HepG2 (cell line): ENCODE results near the gene ABCF1. TPM values are rescaled to one million over a fixed set of nuclear protein-coding genes. Genes with fewer than 3 reads are reported as not detected.

Source experiments
- CHD2 ChIP-seq: IDR thresholded peaks from 2 replicates; pipeline ENCODE4 v1.6.1; 2011; ENCODE audit warnings: low read depth, low read length, improper control_type of control experiment
- IKZF1 ChIP-seq: fragments of 450-650 bp; IDR thresholded peaks from 2 replicates; pipeline ENCODE4 v1.7.1; 2016
- JUN ChIP-seq: sonication (generic); formaldehyde crosslinking; IDR thresholded peaks from 2 replicates; pipeline ENCODE4 v1.4.0; 2020; ENCODE audit warnings: mild to moderate bottlenecking, missing genetic modification reagents
- KDM2A ChIP-seq: sonication (generic); formaldehyde crosslinking; IDR thresholded peaks from 2 replicates; pipeline ENCODE4 v1.4.0; 2020; ENCODE audit warnings: low read depth, missing genetic modification reagents, borderline replicate concordance
- KDM5A ChIP-seq: fragments of 200-600 bp; sonication (generic); IDR thresholded peaks from 2 replicates; pipeline ENCODE4 v1.7.0; 2018; ENCODE audit warnings: antibody characterized with exemption, mild to moderate bottlenecking, low read length, borderline replicate concordance
- KLF12 ChIP-seq: sonication (generic); formaldehyde crosslinking; IDR thresholded peaks from 2 replicates; pipeline ENCODE4 v1.4.0; 2020; ENCODE audit warnings: missing genetic modification reagents, borderline replicate concordance
- POLR2AphosphoS5 ChIP-seq: IDR thresholded peaks from 2 replicates; pipeline ENCODE4 v1.6.1; 2012; ENCODE audit warnings: low read depth, low read length
- SMARCC2 ChIP-seq: fragments of 450-650 bp; IDR thresholded peaks from 2 replicates; pipeline ENCODE4 v1.6.1; 2017; ENCODE audit warnings: antibody characterized with exemption, mild to moderate bottlenecking
- SNAI1 ChIP-seq: sonication (generic); formaldehyde crosslinking; IDR thresholded peaks from 2 replicates; pipeline ENCODE4 v1.5.0; 2020; ENCODE audit warnings: mild to moderate bottlenecking, missing genetic modification reagents, borderline replicate concordance
- TCF7 ChIP-seq: sonication (generic); IDR thresholded peaks from 2 replicates; pipeline ENCODE4 v1.6.1; 2016; ENCODE audit warnings: antibody characterized with exemption, low read depth
- TOPORS ChIP-seq: sonication (generic); formaldehyde crosslinking; IDR thresholded peaks from 2 replicates; pipeline ENCODE4 v1.8.0; 2023; ENCODE audit warnings: mild to moderate bottlenecking, missing genetic modification reagents
- YY1 ChIP-seq: IDR thresholded peaks from 2 replicates; pipeline ENCODE4 v1.6.1; 2011; ENCODE audit warnings: low read length, low read depth, moderate library complexity, mild to moderate bottlenecking; ENCODE audit not compliant: insufficient read depth, insufficient replicate concordance
- ZC3H13 ChIP-seq: sonication (generic); formaldehyde crosslinking; IDR thresholded peaks from 2 replicates; pipeline ENCODE4 v1.8.1; 2023; ENCODE audit warnings: mild to moderate bottlenecking, missing genetic modification reagents, moderate library complexity
- ZNF234 ChIP-seq: sonication (generic); formaldehyde crosslinking; conservative IDR thresholded peaks from 2 replicates; pipeline ENCODE4 v1.5.1; 2020; ENCODE audit warnings: mild to moderate bottlenecking, missing genetic modification reagents
- ZNF274 ChIP-seq: sonication (generic); formaldehyde crosslinking; IDR thresholded peaks from 2 replicates; pipeline ENCODE4 v1.5.1; 2020; ENCODE audit warnings: mild to moderate bottlenecking, missing genetic modification reagents
- ZNF672 ChIP-seq: sonication (generic); formaldehyde crosslinking; IDR thresholded peaks from 2 replicates; pipeline ENCODE4 v1.8.1; 2022; ENCODE audit warnings: missing genetic modification reagents
- ZNF768 ChIP-seq: sonication (generic); formaldehyde crosslinking; IDR thresholded peaks from 2 replicates; pipeline ENCODE4 v1.4.0; 2020; ENCODE audit warnings: missing genetic modification reagents
- polyA plus RNA-seq, 8 experiments: library from polyadenylated mRNA; depleted of rRNA in 3 of 8; stranded (reverse) in 7 of 8; unstranded in 1 of 8; fragments of >200 nt; fragmentation: Illumina TruSeq in 4 of 8; extraction: Trizol in 4 of 8; gene quantifications; 2 replicates each; pipeline versions ENCODE4 v1.2.1 to v1.2.3, GENCODE V29; 2011 to 2016; ENCODE audit warnings: low read depth in 4 of 8, missing spikeins in 1 of 8, mixed read lengths in 1 of 8; ENCODE audit not compliant: insufficient read depth in 1 of 8
- total RNA-seq, 5 experiments: library from RNA; depleted of rRNA; stranded (reverse); fragments of >200 nt; fragmentation: Illumina TruSeq; extraction: Trizol; gene quantifications; 2 replicates each; pipeline ENCODE4 v1.2.3, GENCODE V29; 2016; ENCODE audit warnings: low read depth in 1 of 5
- TF ChIP-seq, protein P1 (sequence below): sonication (generic); formaldehyde crosslinking; IDR thresholded peaks from 2 replicates; pipeline ENCODE4 v1.8.0; 2022; ENCODE audit warnings: mild to moderate bottlenecking, missing genetic modification reagents, moderate library complexity
- TF ChIP-seq, protein P2 (sequence below): sonication (generic); formaldehyde crosslinking; IDR thresholded peaks from 2 replicates; pipeline ENCODE4 v1.4.0; 2020; ENCODE audit warnings: missing genetic modification reagents, mild to moderate bottlenecking, borderline replicate concordance
- TF ChIP-seq, protein P3 (sequence below): sonication (generic); formaldehyde crosslinking; IDR thresholded peaks from 2 replicates; pipeline ENCODE4 v1.5.1; 2020; ENCODE audit warnings: missing genetic modification reagents, mild to moderate bottlenecking, borderline replicate concordance
- TF ChIP-seq, protein P4 (sequence below): sonication (generic); formaldehyde crosslinking; IDR thresholded peaks from 2 replicates; pipeline ENCODE4 v1.8.0; 2022; ENCODE audit warnings: mild to moderate bottlenecking, missing genetic modification reagents
- TF ChIP-seq, protein P5 (sequence below): IDR thresholded peaks from 2 replicates; pipeline ENCODE4 v1.6.1; 2016; ENCODE audit warnings: mild to moderate bottlenecking, missing biosample characterization, missing genetic modification reagents
- TF ChIP-seq, protein P6 (sequence below): sonication (generic); formaldehyde crosslinking; IDR thresholded peaks from 2 replicates; pipeline ENCODE4 v1.8.0; 2022; ENCODE audit warnings: missing genetic modification reagents, mild to moderate bottlenecking, borderline replicate concordance

ABCF1 gene
- total and polyA plus RNA-seq, 2 of the 13 experiments (the other 11 are each of a cell fraction or from before 2014, with no cell fraction given), result 25.4 to 98.9 TPM

DNA sequence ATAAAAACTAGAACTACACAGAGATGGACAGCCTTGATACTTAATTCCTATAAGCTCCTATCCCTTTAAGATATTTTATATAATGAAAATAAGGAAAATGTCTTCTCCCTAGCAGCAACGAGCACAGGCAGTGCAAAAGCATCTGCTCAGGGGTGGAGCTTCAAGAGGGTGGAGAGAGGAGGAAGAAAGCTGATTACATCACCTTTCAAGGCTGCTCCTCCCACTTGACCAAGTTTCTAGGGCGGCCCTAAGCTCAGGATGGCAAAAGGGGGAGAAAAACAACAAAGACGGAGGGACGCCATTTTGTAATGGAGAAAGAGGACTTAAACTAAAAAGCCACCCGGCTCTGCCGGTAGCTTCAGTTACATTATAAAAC is 43.6 kb downstream of the ABCF1 start (continued):
- TF ChIP-seq, protein P1, sequence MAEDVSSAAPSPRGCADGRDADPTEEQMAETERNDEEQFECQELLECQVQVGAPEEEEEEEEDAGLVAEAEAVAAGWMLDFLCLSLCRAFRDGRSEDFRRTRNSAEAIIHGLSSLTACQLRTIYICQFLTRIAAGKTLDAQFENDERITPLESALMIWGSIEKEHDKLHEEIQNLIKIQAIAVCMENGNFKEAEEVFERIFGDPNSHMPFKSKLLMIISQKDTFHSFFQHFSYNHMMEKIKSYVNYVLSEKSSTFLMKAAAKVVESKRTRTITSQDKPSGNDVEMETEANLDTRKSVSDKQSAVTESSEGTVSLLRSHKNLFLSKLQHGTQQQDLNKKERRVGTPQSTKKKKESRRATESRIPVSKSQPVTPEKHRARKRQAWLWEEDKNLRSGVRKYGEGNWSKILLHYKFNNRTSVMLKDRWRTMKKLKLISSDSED (CRISPR knock-in tag), result no peak
- TF ChIP-seq KDM5A (no peak), SMARCC2 (no peak), ZNF768 (CRISPR knock-in tag) (no peak), ZNF274 (CRISPR knock-in tag) (no peak), TOPORS (no peak), KLF12 (CRISPR knock-in tag) (no peak), POLR2AphosphoS5 (peak; percentile 65), KDM2A (CRISPR knock-in tag) (peak; percentile 72; the same call in 1 of the 2 replicates), CHD2 (no peak), IKZF1 (no peak), SNAI1 (CRISPR knock-in tag) (no peak), ZC3H13 (CRISPR knock-in tag) (no peak; the same call in none of the 2 replicates), ZNF234 (CRISPR knock-in tag) (no peak), YY1 (peak; percentile 87), ZNF672 (CRISPR knock-in tag) (no peak), TCF7 (no peak), JUN (0 out of 2 replicates have a peak, but pooled peaks have one; percentile 16)
- TF ChIP-seq, protein P2, sequence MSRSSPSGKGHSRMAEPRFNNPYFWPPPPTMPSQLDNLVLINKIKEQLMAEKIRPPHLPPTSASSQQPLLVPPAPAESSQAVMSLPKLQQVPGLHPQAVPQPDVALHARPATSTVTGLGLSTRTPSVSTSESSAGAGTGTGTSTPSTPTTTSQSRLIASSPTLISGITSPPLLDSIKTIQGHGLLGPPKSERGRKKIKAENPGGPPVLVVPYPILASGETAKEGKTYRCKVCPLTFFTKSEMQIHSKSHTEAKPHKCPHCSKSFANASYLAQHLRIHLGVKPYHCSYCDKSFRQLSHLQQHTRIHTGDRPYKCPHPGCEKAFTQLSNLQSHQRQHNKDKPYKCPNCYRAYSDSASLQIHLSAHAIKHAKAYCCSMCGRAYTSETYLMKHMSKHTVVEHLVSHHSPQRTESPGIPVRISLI (CRISPR knock-in tag), result no peak
- TF ChIP-seq, protein P3, sequence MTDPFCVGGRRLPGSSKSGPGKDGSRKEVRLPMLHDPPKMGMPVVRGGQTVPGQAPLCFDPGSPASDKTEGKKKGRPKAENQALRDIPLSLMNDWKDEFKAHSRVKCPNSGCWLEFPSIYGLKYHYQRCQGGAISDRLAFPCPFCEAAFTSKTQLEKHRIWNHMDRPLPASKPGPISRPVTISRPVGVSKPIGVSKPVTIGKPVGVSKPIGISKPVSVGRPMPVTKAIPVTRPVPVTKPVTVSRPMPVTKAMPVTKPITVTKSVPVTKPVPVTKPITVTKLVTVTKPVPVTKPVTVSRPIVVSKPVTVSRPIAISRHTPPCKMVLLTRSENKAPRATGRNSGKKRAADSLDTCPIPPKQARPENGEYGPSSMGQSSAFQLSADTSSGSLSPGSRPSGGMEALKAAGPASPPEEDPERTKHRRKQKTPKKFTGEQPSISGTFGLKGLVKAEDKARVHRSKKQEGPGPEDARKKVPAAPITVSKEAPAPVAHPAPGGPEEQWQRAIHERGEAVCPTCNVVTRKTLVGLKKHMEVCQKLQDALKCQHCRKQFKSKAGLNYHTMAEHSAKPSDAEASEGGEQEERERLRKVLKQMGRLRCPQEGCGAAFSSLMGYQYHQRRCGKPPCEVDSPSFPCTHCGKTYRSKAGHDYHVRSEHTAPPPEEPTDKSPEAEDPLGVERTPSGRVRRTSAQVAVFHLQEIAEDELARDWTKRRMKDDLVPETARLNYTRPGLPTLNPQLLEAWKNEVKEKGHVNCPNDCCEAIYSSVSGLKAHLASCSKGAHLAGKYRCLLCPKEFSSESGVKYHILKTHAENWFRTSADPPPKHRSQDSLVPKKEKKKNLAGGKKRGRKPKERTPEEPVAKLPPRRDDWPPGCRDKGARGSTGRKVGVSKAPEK, result peak; percentile 83; the same call in 1 of the 2 replicates
- TF ChIP-seq, protein P4, sequence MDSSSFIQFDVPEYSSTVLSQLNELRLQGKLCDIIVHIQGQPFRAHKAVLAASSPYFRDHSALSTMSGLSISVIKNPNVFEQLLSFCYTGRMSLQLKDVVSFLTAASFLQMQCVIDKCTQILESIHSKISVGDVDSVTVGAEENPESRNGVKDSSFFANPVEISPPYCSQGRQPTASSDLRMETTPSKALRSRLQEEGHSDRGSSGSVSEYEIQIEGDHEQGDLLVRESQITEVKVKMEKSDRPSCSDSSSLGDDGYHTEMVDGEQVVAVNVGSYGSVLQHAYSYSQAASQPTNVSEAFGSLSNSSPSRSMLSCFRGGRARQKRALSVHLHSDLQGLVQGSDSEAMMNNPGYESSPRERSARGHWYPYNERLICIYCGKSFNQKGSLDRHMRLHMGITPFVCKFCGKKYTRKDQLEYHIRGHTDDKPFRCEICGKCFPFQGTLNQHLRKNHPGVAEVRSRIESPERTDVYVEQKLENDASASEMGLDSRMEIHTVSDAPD (CRISPR knock-in tag), result no peak
- TF ChIP-seq, protein P5, sequence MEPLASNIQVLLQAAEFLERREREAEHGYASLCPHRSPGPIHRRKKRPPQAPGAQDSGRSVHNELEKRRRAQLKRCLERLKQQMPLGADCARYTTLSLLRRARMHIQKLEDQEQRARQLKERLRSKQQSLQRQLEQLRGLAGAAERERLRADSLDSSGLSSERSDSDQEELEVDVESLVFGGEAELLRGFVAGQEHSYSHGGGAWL (CRISPR knock-in tag), result no peak
- TF ChIP-seq, protein P6, sequence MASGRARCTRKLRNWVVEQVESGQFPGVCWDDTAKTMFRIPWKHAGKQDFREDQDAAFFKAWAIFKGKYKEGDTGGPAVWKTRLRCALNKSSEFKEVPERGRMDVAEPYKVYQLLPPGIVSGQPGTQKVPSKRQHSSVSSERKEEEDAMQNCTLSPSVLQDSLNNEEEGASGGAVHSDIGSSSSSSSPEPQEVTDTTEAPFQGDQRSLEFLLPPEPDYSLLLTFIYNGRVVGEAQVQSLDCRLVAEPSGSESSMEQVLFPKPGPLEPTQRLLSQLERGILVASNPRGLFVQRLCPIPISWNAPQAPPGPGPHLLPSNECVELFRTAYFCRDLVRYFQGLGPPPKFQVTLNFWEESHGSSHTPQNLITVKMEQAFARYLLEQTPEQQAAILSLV (CRISPR knock-in tag), result no peak
